CD14-positive monocyte (primary cell): Measurements from ENCODE around the gene DPM2. TPM values are rescaled to one million over a fixed set of nuclear protein-coding genes. Genes with fewer than 3 reads are reported as not detected.
A peak's percentile ranks its signal among the peaks of the same experiment; 100 is the strongest.

Experiments
- DNase-seq, 3 donors: peaks; one replicate each; pipeline ENCODE4 v3.0.0-alpha.2; 2011 to 2022
- H2AFZ ChIP-seq: 2 replicates; pipeline ENCODE4 v1.6.0; 2012; ENCODE audit warnings: mild to moderate bottlenecking, low read depth, low read length, inconsistent platforms; ENCODE audit not compliant: insufficient read depth, poor library complexity, severe bottlenecking
- H3K27ac ChIP-seq, 2 donors: 1 replicate in 1 of 2; 2 replicates in 1 of 2; pipeline ENCODE4 v1.5.1; 2012 to 2013; ENCODE audit warnings: low read length in 2 of 2, control low read depth in 1 of 2, inconsistent platforms in 1 of 2, low read depth in 1 of 2, mild to moderate bottlenecking in 1 of 2
- H3K27me3 ChIP-seq, 2 donors: one replicate each; pipeline versions ENCODE4 v1.6.0 to v1.6.1; 2011 to 2013; ENCODE audit warnings: low read length in 2 of 2; ENCODE audit not compliant: control insufficient read depth in 2 of 2, insufficient read depth in 2 of 2
- H3K36me3 ChIP-seq, 2 donors: replicated peaks in 1 of 2; 1 replicate in 1 of 2; 2 replicates in 1 of 2; pipeline versions ENCODE4 v1.5.1 to v1.6.1; 2012 to 2013; ENCODE audit warnings: low read length in 2 of 2, control low read depth in 1 of 2, inconsistent platforms in 1 of 2, mild to moderate bottlenecking in 1 of 2; ENCODE audit not compliant: insufficient read depth in 2 of 2, control insufficient read depth in 1 of 2
- H3K4me1 ChIP-seq, 2 donors: 1 replicate in 1 of 2; 2 replicates in 1 of 2; pipeline versions ENCODE4 v1.5.1 to v1.6.1; 2012 to 2013; ENCODE audit warnings: low read length in 2 of 2, control low read depth in 1 of 2, inconsistent platforms in 1 of 2, mild to moderate bottlenecking in 1 of 2, moderate library complexity in 1 of 2; ENCODE audit not compliant: insufficient read depth in 2 of 2, control insufficient read depth in 1 of 2
- H3K4me2 ChIP-seq: replicated peaks from 2 replicates; pipeline ENCODE3; 2012; ENCODE audit warnings: low read length, moderate library complexity, mild to moderate bottlenecking; ENCODE audit not compliant: poor library complexity, severe bottlenecking; ENCODE audit errors: extremely low read depth
- H3K4me3 ChIP-seq, 3 experiments: fragments of 200-600 bp in 1 of 3; sonication (generic) in 1 of 3; replicated peaks in 1 of 3; 1 replicate in 2 of 3; 2 replicates in 1 of 3; pipeline ENCODE4 v1.5.1; 2011 to 2013; ENCODE audit warnings: low read length in 3 of 3, mild to moderate bottlenecking in 3 of 3, control low read depth in 2 of 3, low read depth in 2 of 3, inconsistent platforms in 1 of 3, moderate library complexity in 1 of 3
- H3K79me2 ChIP-seq: 2 replicates; pipeline ENCODE4 v1.6.0; 2012; ENCODE audit warnings: mild to moderate bottlenecking, control low read depth, inconsistent platforms, low read length, moderate library complexity; ENCODE audit not compliant: insufficient read depth
- H3K9ac ChIP-seq: 2 replicates; pipeline ENCODE4 v1.6.0; 2017; ENCODE audit warnings: low read length, mild to moderate bottlenecking; ENCODE audit not compliant: insufficient read depth, poor library complexity, severe bottlenecking
- H3K9me3 ChIP-seq, 2 donors: replicated peaks in 1 of 2; 1 replicate in 1 of 2; 2 replicates in 1 of 2; pipeline versions ENCODE4 v1.5.1 to v1.6.1; 2012 to 2013; ENCODE audit warnings: low read length in 2 of 2, control low read depth in 1 of 2; ENCODE audit not compliant: control insufficient read depth in 1 of 2, insufficient read depth in 1 of 2
- H4K20me1 ChIP-seq: 2 replicates; pipeline ENCODE4 v1.6.0; 2012; ENCODE audit warnings: mild to moderate bottlenecking, low read length, control low read depth, moderate library complexity; ENCODE audit not compliant: insufficient read depth
- H3K27ac Mint-ChIP-seq, 7 donors: one replicate each; pipeline ENCODE4 v1.8.0; 2020; ENCODE audit warnings: mild to moderate bottlenecking in 7 of 7, mixed read lengths in 7 of 7, moderate library complexity in 6 of 7, inconsistent platforms in 2 of 7
- H3K27me3 Mint-ChIP-seq, 3 donors: one replicate each; pipeline ENCODE4 v1.8.0; 2021 to 2022; ENCODE audit warnings: low read depth in 3 of 3, mild to moderate bottlenecking in 3 of 3, mixed read lengths in 3 of 3, moderate library complexity in 3 of 3, inconsistent platforms in 1 of 3
- H3K36me3 Mint-ChIP-seq, 2 donors: one replicate each; pipeline ENCODE4 v1.8.0; 2020; ENCODE audit warnings: mixed read lengths in 2 of 2, inconsistent platforms in 1 of 2, mild to moderate bottlenecking in 1 of 2
- H3K4me1 Mint-ChIP-seq: one replicate; pipeline ENCODE4 v1.8.0; 2020; ENCODE audit warnings: mild to moderate bottlenecking, mixed read lengths
- H3K4me3 Mint-ChIP-seq, 2 donors: one replicate each; pipeline ENCODE4 v1.8.0; 2020; ENCODE audit warnings: mild to moderate bottlenecking in 2 of 2, mixed read lengths in 2 of 2, moderate library complexity in 1 of 2
- H3K9me3 Mint-ChIP-seq, 7 donors: one replicate each; pipeline ENCODE4 v1.8.0; 2020 to 2022; ENCODE audit warnings: mixed read lengths in 7 of 7, mild to moderate bottlenecking in 6 of 7, moderate library complexity in 6 of 7, inconsistent platforms in 2 of 7
- WGBS: methylation state at CpG from one replicate; pipeline ENCODE4 v1.1.5; 2013; ENCODE audit warnings: missing lambda C conversion rate; ENCODE audit not compliant: insufficient coverage; 5-methylcytosine and 5-hydroxymethylcytosine counted together
- intact Hi-C, 2 donors: fragments of 100-400 bp; cut with micrococcal nuclease; formaldehyde crosslinking; loops; one replicate each; pipeline versions ENCODE4 v1.15.0 to v1.15.1; 2023
- polyA plus RNA-seq, 3 donors: library from polyadenylated mRNA; depleted of rRNA in 1 of 3; unstranded in 2 of 3; stranded (reverse) in 1 of 3; fragments of 300-500 nt in 2 of 3; fragments of >200 nt in 1 of 3; fragmentation: Illumina TruSeq in 2 of 3; gene quantifications; 1 replicate in 2 of 3; 2 replicates in 1 of 3; pipeline ENCODE4 v1.2.3, GENCODE V29; 2012 to 2021
- TF ChIP-seq, protein P1 (sequence below): fragments of 200-600 bp; IDR thresholded peaks from one replicate; pipeline ENCODE4 v1.8.0; 2022; ENCODE audit warnings: antibody characterized with exemption, mild to moderate bottlenecking

DPM2 gene
- polyA plus RNA-seq, 3 donors, result 22.4 to 28.7 (median 25.4) TPM

DNA sequence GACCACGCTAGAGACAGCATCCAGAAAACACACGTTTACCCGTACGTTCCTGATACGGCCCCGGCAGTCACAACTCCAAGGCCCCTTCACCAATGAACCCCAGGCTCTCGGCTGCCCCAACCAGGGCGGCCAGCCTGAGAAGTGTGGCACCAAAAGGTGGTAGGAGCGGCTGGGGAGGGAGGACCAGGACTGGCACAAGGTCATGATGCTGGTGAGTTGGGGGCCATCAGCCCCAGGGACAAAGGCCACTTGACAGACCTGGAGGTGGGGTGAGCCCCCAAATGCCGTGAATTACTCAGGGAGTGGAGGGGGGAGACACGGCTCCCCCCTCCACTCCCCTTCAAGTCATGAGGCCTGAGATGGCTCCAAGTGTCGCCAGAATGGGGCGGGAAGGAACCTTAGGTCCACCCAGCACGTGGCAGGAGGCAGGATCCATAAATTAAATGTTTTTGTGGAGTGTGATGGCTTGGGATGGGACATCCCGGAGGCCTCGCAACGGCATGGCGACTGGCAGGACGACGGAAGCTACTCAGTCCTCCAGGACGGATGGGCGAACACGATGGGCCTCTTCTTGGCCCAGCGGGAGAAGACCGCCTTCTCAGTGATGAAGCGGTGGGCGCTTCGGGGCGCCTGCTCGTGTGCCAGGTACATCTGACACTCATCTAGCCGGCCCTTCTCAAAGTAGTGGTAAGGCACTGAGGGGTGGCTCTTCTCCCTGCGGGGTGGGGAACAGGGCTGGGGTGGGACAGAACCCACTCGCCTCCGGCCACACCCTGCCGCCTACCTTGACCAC, 29.6 kb downstream of the DPM2 start:
- H4K20me1 ChIP-seq, result no peaks in the 10 kb centered on the region
- peaks cover 43 to 45% of the 10 kb centered on the region in 2 donors for H3K4me1 ChIP-seq
- no peak overlapping the region for H3K4me2 ChIP-seq
- H3K9me3 Mint-ChIP-seq, result peaks cover 0 to 1% (median 0%) of the 10 kb centered on the region in 7 donors
- no peaks in the 10 kb centered on the region for H3K27me3 Mint-ChIP-seq
- H3K27ac Mint-ChIP-seq, result peak overlapping the region in 2 of 7 donors; percentile 22 to 75
- H3K27me3 ChIP-seq, result no peaks in the 10 kb centered on the region
- H3K36me3 ChIP-seq, result peaks cover 12 to 38% of the 10 kb centered on the region in 2 donors
- no peak overlapping the region for H3K27ac ChIP-seq
- no peak overlapping the region for H2AFZ ChIP-seq
- TF ChIP-seq, protein P1, sequence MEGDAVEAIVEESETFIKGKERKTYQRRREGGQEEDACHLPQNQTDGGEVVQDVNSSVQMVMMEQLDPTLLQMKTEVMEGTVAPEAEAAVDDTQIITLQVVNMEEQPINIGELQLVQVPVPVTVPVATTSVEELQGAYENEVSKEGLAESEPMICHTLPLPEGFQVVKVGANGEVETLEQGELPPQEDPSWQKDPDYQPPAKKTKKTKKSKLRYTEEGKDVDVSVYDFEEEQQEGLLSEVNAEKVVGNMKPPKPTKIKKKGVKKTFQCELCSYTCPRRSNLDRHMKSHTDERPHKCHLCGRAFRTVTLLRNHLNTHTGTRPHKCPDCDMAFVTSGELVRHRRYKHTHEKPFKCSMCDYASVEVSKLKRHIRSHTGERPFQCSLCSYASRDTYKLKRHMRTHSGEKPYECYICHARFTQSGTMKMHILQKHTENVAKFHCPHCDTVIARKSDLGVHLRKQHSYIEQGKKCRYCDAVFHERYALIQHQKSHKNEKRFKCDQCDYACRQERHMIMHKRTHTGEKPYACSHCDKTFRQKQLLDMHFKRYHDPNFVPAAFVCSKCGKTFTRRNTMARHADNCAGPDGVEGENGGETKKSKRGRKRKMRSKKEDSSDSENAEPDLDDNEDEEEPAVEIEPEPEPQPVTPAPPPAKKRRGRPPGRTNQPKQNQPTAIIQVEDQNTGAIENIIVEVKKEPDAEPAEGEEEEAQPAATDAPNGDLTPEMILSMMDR, result no peak
- H3K4me3 ChIP-seq, result no peak overlapping the region
- no peak overlapping the region for H3K9ac ChIP-seq
- intact Hi-C loops, result no loop called here
- H3K79me2 ChIP-seq, result no peaks in the 10 kb centered on the region
- H3K36me3 Mint-ChIP-seq, result peaks cover 26 to 31% of the 10 kb centered on the region in 2 donors
- no peak overlapping the region for H3K4me3 Mint-ChIP-seq
- peaks cover 47% of the 10 kb centered on the region for H3K4me1 Mint-ChIP-seq
- DNase-seq, result peak in 1 of 3 donors; percentile 2
- H3K9me3 ChIP-seq, result no peaks in the 10 kb centered on the region
- WGBS, result 96% methylated on average over 17 of the region's 35 CpGs

DNA sequence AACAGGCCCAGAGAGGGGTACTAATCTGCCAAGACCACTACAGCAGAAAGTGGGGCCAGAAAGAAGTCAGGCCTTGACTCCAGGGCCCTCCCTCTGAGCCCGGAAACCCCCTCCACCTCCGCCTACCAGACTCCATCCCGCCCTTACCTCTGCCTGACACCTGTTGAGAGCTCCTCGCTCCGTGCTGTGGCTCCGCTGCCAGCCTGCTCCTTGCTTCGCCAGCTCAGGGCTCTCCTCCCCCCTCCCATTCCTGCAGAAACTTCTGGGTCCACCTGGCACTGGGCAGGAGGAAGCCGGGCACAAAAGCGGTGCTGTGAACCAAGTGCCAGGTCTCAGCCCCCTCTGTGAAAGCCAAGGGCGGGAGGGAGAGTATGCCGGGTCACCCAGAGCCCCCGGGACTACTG, 31.9 kb downstream of the DPM2 start:
- intact Hi-C loops, result no loop called here
- Mint-ChIP-seq H3K27me3 (no peaks in the 10 kb centered on the region), H3K4me3 (peak overlapping the region in 1 of 2 donors; percentile 63), H3K27ac (peak overlapping the region; percentile 74 to 97 (median 87)), H3K36me3 (peaks cover 5 to 10% of the 10 kb centered on the region in 2 donors), H3K4me1 (peaks cover 44% of the 10 kb centered on the region), H3K9me3 (no peaks in the 10 kb centered on the region)
- TF ChIP-seq, protein P1, result no peak
- WGBS, result 87% methylated on average over 9 of the region's 12 CpGs
- Histone ChIP-seq H3K79me2 (no peaks in the 10 kb centered on the region), H3K4me1 (peaks cover 43 to 46% of the 10 kb centered on the region in 2 donors), H3K9ac (peak overlapping the region; percentile 53), H3K27ac (peak overlapping the region; percentile 73 to 83), H2AFZ (no peak overlapping the region), H3K4me3 (peak overlapping the region in 1 of 3 experiments; percentile 32), H3K4me2 (peak overlapping the region; percentile 25), H3K9me3 (no peaks in the 10 kb centered on the region), H3K27me3 (no peaks in the 10 kb centered on the region), H3K36me3 (peaks cover 3 to 19% of the 10 kb centered on the region in 2 donors), H4K20me1 (no peaks in the 10 kb centered on the region)
- DNase-seq, result peak in 1 of 3 donors; percentile 3
